GM21737 (cell line): Measurements from ENCODE around the gene INTS14.

Experiments
- ATAC-seq: cut with Tn5 transposase; IDR thresholded peaks from one replicate; pipeline ENCODE4 v1.9.1; 2021; ENCODE audit warnings: mild to moderate bottlenecking, moderate library complexity; ENCODE audit not compliant: unreplicated experiment

INTS14 gene

DNA sequence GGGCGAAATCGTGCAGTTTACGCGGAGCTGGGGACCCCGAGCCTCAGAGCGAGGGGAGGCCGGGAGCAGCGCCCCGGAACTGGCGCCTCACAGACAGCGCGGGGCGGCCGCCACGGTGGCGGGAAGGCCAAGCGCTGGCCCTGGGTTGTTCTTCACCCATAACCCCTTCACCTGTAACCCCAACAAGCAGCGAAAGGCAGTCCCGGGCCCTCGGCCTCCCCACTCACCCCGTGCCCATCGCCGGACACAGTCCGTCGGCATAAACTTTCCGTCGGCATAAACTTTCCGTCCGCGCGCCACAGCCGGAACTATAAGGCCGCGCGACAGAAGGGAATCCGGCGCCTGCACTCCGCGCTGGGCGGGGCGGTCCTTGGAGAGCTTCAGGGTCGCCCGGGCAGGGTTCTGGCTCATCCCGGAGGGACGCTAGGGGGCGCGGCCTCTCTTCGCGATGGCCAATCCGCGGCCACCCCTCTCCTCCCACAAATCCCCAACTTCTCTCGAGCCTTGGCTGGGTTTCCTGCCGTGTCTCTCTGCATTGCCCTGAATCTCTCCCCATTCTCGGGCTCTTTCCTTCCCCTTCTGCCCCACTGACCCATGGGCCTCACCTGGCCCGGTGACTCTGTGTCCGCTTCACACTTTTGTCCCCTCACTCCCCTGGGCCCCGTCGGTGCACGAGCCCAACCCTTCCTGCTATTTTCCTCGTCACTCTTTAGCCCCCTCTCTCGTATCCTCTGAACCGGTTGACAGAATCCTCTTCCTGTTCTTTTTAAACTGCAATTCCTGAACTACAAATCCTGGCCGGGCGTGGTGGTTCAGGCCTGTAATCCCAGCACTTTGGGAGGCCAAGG, at the start of gene INTS14:
TSS of gene INTS14 (minus strand) at position 261 of the 848 bp plus-strand sequence. CDS start 3,751 bp downstream, outside the sequence.
- peak; percentile 88 for ATAC-seq

GRCh38 chr15:65659502-65660052, 48.6 kb upstream of the INTS14 start:
- ATAC-seq: no peak

DNA sequence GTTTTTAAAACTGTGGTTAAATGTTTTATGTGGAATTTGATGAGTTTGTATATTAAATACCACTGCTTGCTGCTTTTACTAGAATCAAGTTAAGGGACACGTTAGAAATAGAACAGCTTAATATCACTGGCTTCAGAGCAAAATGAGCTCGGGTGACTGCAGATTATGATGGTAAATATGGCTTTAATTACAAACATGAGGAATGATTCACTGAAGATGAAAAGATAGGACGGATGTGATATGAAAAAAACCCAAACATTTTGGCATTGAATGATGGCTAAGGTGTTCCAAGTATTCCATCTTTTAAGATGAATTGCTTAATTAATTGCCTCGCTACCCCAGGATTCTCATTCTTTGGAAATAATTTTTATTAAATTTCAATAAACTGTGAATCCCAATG, 44.5 kb upstream of the INTS14 start:
- ATAC-seq: no peak

- ATAC-seq: no peak
These were observed 44.1 kb upstream of the INTS14 start for GRCh38 chr15:65655026-65655425.

- ATAC-seq: no peak
These were observed 43.0 kb upstream of the INTS14 start for GRCh38 chr15:65653801-65654521.

DNA sequence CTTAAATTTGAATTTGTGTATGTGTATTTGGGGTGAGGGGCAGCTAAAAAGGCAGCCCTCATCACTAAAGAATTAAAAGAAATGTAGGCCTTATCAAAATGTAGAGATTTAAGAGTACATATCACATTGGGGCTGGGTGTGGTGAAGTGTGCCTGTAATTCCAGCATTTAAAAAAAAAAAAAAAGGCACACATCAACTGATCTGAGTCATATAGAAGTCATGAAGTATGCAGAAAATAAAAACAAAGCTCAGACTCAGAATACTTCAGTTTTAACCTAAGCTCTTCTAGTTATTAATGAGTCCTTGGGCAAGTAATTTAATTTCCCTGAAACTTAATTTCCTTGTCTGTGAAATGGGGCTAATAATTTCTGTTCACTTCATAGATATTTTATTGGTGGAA, 42.4 kb upstream of the INTS14 start:
- no peak for ATAC-seq

DNA sequence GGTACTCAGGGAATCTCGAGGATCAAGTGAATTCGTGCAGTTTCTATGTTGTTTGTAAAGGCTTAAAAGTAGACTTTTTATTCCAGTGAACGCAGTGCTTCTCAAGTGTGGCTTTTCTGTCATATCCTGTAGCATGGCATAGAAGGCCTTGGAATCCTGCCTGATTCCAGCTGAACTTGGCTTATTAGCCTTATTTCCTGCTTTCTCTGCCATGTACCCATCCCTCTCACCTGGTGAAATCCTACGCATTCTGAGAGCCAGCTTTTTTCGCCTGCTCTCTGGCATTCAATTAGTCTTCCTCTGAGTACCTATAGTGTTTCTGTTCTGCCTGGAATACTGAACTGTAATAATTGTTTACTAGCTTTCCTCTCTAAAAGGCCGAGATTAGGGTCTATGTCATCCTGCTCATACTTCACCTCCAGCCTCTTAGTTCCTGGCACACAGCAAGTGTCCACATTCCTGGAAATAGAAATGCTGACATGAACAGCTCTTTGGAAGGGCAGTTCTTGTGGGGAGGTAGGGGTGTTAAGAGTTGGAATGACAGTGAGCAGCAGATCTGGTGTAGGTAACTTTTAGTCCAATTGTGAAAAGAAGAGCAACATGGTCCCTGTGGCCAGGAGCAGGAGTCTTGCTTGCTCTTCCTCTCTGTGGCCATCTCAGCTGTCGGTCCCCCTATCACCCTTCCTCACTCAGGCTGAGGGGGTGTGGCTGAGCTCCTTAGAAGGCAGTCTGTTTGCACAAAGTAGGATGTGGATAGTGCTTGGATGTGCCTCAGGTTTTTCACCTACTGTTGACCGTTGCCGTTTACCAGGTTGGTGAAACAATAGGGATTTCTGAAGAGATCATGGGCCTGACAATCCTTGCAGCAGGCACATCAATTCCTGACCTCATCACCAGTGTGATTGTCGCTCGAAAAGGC, 41.2 kb upstream of the INTS14 start:
- no peak for ATAC-seq

- ATAC-seq: no peak
These were observed 40.1 kb upstream of the INTS14 start for GRCh38 chr15:65651042-65651322.

DNA sequence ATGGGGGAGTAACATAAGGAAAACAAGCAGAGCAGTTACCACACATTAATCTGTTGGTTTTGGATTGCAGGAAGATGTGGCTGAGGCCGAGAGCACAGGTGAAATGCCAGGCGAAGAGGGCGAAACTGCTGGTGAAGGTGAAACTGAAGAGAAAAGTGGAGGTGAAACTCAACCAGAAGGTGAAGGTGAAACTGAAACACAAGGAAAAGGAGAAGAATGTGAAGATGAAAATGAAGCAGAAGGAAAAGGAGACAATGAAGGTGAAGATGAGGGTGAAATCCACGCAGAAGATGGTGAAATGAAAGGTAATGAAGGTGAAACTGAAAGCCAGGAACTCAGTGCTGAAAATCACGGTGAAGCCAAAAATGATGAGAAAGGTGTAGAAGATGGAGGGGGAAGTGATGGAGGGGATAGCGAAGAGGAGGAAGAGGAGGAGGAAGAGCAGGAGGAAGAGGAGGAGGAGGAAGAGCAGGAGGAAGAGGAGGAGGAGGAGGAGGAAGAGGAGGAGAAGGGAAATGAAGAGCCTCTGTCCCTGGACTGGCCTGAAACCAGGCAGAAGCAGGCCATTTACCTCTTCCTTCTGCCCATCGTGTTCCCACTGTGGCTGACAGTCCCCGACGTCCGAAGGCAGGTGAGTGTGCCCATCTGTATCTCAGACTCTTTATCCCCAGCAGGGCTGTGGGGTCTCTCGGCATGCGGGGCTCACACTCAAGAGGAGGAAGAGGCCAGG, 39.5 kb upstream of the INTS14 start:
- ATAC-seq: no peak

DNA sequence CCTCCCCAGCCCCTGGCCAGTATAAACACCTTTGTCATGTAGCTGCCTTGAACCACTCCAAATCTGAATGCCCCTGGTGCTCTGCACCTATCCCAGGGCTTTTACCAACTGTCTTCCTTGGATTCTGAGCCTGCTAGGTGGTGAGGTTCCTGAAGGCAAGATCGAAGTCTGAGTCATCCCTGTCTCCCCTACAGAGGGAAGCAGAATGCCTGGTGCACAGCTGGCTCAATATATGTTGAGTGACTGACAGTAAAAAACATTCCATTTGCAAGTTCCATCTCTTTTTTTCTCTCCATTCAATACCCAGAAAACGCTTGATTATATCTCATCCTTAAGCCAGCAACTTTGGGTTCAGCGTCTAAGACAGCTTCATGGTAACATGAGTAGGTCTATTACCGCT, 35.6 kb upstream of the INTS14 start:
- no peak for ATAC-seq

GRCh38 chr15:65645392-65645791, 34.5 kb upstream of the INTS14 start:
- ATAC-seq: no peak

GRCh38 chr15:65644282-65644681, 33.4 kb upstream of the INTS14 start:
- no peak for ATAC-seq

GRCh38 chr15:65642594-65642993, 31.7 kb upstream of the INTS14 start:
- no peak for ATAC-seq

- no peak for ATAC-seq
These were observed 31.0 kb upstream of the INTS14 start for GRCh38 chr15:65641768-65642475.

GRCh38 chr15:65639509-65639908, 28.6 kb upstream of the INTS14 start:
- no peak for ATAC-seq

DNA sequence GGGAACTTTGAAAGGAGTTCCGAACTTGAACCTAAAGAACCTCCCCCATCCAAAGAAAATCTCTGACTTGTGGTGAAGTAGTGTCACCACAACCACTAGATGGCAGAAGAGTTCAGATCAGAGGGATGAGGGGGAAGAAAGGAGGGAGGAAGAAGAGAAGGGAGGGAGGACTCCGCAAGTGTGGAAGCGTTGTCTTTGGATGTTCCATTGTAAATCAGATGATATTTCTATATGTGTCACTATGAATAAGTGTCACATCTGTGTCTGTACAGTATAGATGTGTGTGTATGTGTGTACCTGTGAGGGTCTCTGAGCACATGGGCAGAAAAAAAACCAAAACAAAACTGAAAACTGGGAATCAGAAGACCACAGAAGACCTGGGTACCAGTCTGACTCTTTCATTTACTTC, 27.8 kb upstream of the INTS14 start:
- ATAC-seq: no peak

GRCh38 chr15:65638109-65638508, 27.2 kb upstream of the INTS14 start:
- no peak for ATAC-seq

- ATAC-seq: no peak
These were observed 23.4 kb upstream of the INTS14 start for GRCh38 chr15:65634356-65634755.

GRCh38 chr15:65633752-65634151, 22.8 kb upstream of the INTS14 start:
- ATAC-seq: no peak
